GM23338 (cell line): ENCODE data around the gene RAB21.

Source experiments
- JUNB ChIP-seq: IDR thresholded peaks from one replicate; pipeline ENCODE4 v1.6.1; 2016; ENCODE audit warnings: antibody characterized with exemption; ENCODE audit not compliant: unreplicated experiment
- TF ChIP-seq, protein P1 (sequence below), 2 experiments: fragments of 200-600 bp in 1 of 2; sonication (generic) in 1 of 2; conservative IDR thresholded peaks; 2 replicates each; pipeline versions ENCODE4 v1.5.1 to v1.6.1; 2016 to 2017; ENCODE audit warnings: antibody characterized with exemption in 2 of 2, low read depth in 2 of 2, mild to moderate bottlenecking in 2 of 2, moderate library complexity in 1 of 2

DNA sequence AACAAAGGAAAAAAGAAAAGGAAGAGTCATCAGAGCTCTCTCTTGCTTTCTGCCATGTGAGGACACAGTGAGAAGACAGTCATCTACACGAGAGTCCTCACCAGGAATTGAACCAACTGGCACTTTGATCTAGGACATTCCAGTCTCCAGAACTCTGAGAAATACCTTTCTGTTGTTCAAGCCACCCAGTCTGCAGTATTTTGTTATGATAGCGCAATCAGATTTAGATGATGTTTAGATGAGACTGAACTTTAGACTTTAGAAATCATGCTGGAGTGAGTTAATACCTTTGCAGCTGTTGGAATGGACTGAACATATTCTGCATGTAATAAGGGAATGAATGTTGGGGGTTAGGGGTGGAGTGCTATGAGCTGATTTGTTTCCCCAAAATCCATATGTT is 28.1 kb upstream of the RAB21 start:
- TF ChIP-seq, protein P1, sequence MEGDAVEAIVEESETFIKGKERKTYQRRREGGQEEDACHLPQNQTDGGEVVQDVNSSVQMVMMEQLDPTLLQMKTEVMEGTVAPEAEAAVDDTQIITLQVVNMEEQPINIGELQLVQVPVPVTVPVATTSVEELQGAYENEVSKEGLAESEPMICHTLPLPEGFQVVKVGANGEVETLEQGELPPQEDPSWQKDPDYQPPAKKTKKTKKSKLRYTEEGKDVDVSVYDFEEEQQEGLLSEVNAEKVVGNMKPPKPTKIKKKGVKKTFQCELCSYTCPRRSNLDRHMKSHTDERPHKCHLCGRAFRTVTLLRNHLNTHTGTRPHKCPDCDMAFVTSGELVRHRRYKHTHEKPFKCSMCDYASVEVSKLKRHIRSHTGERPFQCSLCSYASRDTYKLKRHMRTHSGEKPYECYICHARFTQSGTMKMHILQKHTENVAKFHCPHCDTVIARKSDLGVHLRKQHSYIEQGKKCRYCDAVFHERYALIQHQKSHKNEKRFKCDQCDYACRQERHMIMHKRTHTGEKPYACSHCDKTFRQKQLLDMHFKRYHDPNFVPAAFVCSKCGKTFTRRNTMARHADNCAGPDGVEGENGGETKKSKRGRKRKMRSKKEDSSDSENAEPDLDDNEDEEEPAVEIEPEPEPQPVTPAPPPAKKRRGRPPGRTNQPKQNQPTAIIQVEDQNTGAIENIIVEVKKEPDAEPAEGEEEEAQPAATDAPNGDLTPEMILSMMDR (conservative IDR thresholded peaks at IDR 0.05; ENCODE audit: low read depth in 2 of 2) = no peak
- TF ChIP-seq JUNB = no peak
